Lower lobe of right lung (tissue), 2 donors: ENCODE data around the gene MYRF. TPM values are rescaled to one million over a fixed set of nuclear protein-coding genes. Genes with fewer than 3 reads are reported as not detected.

Experiments used
- ATAC-seq, 2 donors: fragments of 200-7000 bp; cut with Tn5 transposase; one replicate each; pipeline ENCODE4 v1.9.1; 2020 to 2022; ENCODE audit warnings: mild to moderate bottlenecking in 2 of 2, moderate library complexity in 2 of 2
- DNase-seq: peaks from one replicate; pipeline ENCODE4 v3.0.0-alpha.2; 2020
- H3K27ac ChIP-seq: fragments of 200-600 bp; one replicate; pipeline ENCODE4 v1.8.0; 2022
- H3K27me3 ChIP-seq: fragments of 200-600 bp; one replicate; pipeline ENCODE4 v1.8.0; 2022; ENCODE audit warnings: low read depth
- H3K36me3 ChIP-seq: fragments of 200-600 bp; one replicate; pipeline ENCODE4 v1.8.0; 2022; ENCODE audit warnings: mild to moderate bottlenecking
- H3K4me1 ChIP-seq: fragments of 200-600 bp; one replicate; pipeline ENCODE4 v1.8.0; 2022
- H3K4me3 ChIP-seq: fragments of 200-600 bp; one replicate; pipeline ENCODE4 v1.8.0; 2022; ENCODE audit warnings: mild to moderate bottlenecking
- H3K9me3 ChIP-seq: fragments of 200-600 bp; one replicate; pipeline ENCODE4 v1.8.0; 2022
- intact Hi-C: fragments of 100-400 bp; cut with DNase I; formaldehyde crosslinking; loops from one replicate; pipeline ENCODE4 v1.11.0; 2022
- total RNA-seq: library from RNA; stranded (reverse); fragmentation: NEBNext Ultra II Directional; extraction: Animal tissue kit (Norgen Biotek cat#: 25700); gene quantifications from one replicate; pipeline ENCODE4 v1.2.1, GENCODE V29; 2021
- TF ChIP-seq, protein P1 (sequence below): fragments of 200-600 bp; IDR thresholded peaks from one replicate; pipeline ENCODE4 v1.8.0; 2022; ENCODE audit warnings: antibody characterized with exemption, mild to moderate bottlenecking
- donor health status: DM: no; HTN: yes; CAD: no; lungs with severe emphysema.

Gene MYRF
- total RNA-seq, 1 donor from 2014 or later: 37.9 TPM

DNA sequence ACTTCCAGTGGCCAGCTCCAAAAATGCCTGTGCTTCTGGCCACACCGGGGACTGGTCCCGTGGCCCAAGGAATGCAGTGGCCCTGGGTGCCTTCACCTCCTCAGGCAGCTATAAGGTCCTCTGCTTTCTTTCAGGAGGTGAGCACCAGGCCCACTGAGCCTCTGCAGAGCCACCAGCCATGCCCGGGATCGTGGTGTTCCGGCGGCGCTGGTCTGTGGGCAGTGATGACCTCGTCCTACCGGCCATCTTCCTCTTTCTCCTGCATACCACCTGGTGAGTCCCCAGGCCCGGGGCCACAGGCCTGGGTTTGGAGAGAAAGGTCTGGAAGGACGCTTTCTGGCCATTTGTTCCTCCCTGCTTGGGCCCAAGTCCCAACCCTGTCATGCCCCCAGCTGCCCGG lies 32.5 kb upstream of the MYRF start:
- ATAC-seq: no peak
- intact Hi-C loops: no loop called here

DNA sequence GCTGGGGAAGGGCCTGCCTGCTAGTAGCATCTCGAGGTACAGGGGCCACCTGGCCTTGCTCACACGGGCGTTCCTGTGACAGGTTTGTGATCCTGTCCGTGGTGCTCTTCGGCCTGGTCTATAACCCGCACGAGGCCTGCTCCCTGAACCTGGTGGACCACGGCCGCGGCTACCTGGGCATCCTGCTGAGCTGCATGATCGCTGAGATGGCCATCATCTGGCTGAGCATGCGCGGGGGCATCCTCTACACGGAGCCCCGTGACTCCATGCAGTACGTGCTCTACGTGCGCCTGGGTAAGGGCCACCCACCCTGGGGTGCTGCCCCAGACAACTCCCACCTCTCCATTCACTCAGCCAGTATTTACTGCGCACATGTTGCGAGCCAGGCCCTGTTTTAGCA lies 31.8 kb upstream of the MYRF start:
- no peaks in the 10 kb centered on the region for H3K9me3 ChIP-seq
- H3K4me1 ChIP-seq: peaks cover 25% of the 10 kb centered on the region
- intact Hi-C loops: no loop called here
- H3K27me3 ChIP-seq: no peaks in the 10 kb centered on the region
- DNase-seq (no peak), ATAC-seq (no peak)
- H3K4me3 ChIP-seq: no peak overlapping the region
- TF ChIP-seq, protein P1, sequence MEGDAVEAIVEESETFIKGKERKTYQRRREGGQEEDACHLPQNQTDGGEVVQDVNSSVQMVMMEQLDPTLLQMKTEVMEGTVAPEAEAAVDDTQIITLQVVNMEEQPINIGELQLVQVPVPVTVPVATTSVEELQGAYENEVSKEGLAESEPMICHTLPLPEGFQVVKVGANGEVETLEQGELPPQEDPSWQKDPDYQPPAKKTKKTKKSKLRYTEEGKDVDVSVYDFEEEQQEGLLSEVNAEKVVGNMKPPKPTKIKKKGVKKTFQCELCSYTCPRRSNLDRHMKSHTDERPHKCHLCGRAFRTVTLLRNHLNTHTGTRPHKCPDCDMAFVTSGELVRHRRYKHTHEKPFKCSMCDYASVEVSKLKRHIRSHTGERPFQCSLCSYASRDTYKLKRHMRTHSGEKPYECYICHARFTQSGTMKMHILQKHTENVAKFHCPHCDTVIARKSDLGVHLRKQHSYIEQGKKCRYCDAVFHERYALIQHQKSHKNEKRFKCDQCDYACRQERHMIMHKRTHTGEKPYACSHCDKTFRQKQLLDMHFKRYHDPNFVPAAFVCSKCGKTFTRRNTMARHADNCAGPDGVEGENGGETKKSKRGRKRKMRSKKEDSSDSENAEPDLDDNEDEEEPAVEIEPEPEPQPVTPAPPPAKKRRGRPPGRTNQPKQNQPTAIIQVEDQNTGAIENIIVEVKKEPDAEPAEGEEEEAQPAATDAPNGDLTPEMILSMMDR: no peak
- no peak overlapping the region for H3K27ac ChIP-seq
- H3K36me3 ChIP-seq: no peaks in the 10 kb centered on the region

More for the DNA sequence above, 32.5 kb upstream of the MYRF start:
- Histone ChIP-seq H3K27ac (no peak overlapping the region), H3K4me3 (no peak overlapping the region), H3K36me3 (no peaks in the 10 kb centered on the region), H3K27me3 (no peaks in the 10 kb centered on the region), H3K4me1 (peaks cover 30% of the 10 kb centered on the region), H3K9me3 (no peaks in the 10 kb centered on the region)
- no peak for DNase-seq
- TF ChIP-seq, protein P1: no peak

DNA sequence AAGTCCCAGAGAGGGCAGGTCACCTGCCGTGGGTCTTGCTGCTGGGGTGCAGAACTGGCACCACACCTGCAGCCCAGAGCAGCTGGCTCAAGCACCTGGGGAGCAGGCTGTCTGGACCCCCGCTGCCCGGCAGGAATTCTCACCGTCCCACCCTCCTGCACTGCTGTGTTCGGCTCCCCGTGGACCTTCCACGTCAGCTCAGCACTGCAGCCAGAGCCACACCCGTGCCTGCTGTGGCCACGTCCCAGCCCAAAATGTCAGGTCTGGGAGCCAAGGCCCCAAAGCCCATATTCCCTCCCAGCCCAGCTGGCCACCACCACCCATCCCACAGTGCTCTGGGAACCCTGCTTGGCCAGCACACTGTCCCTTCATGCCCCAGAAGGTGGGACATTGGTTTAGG lies 28.0 kb upstream of the MYRF start:
- Histone ChIP-seq H3K27ac (no peak overlapping the region), H3K27me3 (no peaks in the 10 kb centered on the region), H3K4me3 (no peak overlapping the region), H3K9me3 (no peaks in the 10 kb centered on the region), H3K36me3 (no peaks in the 10 kb centered on the region), H3K4me1 (peaks cover 6% of the 10 kb centered on the region)
- TF ChIP-seq, protein P1: no peak
- intact Hi-C loops: no loop called here
- ATAC-seq (no peak), DNase-seq (no peak)

DNA sequence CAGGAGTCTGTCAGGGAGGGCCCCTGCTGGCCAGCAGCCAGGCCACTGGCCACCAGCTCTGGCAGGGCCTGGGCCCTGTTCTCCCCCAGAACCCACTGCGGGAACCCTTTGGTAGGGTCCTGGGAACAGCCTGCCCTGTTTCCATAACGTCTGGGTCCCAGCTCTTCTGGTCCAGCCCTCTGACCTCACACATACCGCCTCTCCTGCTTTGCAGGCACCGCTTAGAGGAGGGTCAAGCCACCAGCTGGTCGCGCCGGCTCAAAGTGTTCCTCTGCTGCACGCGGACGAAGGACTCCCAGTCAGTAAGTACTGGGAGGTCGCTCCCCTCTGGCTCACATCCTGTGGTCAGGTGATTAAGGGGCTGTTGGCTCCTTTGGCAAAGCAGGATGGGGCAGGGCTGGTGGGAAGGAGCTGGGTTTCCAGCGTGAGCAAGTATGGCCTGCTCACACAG lies 26.6 kb upstream of the MYRF start:
- H3K9me3 ChIP-seq: no peaks in the 10 kb centered on the region
- DNase-seq (no peak), ATAC-seq (no peak)
- no peaks in the 10 kb centered on the region for H3K36me3 ChIP-seq
- TF ChIP-seq, protein P1: no peak
- intact Hi-C loops: no loop called here
- H3K27ac ChIP-seq: no peak overlapping the region
- no peaks in the 10 kb centered on the region for H3K27me3 ChIP-seq
- H3K4me3 ChIP-seq: no peak overlapping the region
- H3K4me1 ChIP-seq: peaks cover 6% of the 10 kb centered on the region

DNA sequence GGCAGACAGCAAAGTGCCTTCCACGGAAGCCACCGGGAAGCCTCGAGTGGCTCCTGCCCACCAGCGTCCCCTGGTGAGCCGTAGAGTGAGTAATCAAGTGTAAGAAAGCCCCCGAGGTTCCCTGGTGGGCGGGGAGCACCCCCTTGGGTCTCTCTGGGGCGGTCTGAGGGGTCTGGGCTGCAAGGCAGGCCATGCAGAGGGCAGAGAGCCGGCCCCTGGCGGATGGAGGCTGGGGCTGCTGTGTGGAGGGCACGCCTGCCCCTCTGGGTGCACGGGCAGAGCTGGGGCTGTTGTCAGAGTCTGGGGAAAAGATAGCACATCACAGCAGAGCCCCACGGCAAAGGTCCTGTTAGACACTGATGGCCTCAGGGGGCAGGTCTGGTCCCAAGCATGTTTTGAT lies 25.7 kb upstream of the MYRF start:
- peaks cover 8% of the 10 kb centered on the region for H3K4me1 ChIP-seq
- intact Hi-C loops: no loop called here
- H3K9me3 ChIP-seq: no peaks in the 10 kb centered on the region
- H3K36me3 ChIP-seq: no peaks in the 10 kb centered on the region
- H3K27me3 ChIP-seq: no peaks in the 10 kb centered on the region
- ATAC-seq (no peak), DNase-seq (no peak)
- no peak overlapping the region for H3K4me3 ChIP-seq
- peak overlapping the region; percentile 18 for H3K27ac ChIP-seq
- TF ChIP-seq, protein P1: no peak

DNA sequence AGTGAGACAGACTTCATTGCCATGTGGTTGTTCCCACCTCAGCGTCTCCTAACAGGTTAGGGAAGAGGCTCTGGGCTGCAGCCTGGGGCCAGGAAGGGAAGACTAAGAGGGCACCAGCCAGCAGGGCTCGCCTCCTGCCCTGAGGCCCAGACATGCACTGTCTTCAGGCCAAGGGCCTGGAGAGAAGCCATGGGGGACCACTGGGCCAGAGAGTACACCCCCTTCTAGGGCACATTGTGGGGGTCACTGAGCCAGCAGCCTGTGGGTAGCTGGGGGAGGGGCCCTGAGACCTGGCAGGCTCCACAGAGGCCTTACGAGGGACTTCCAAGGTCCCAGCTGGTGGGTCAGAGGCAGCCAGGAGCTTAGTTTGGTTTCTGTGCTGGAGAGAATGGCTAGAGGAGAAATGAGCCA lies 25.0 kb upstream of the MYRF start:
- no peaks in the 10 kb centered on the region for H3K36me3 ChIP-seq
- no peak for ATAC-seq
- H3K9me3 ChIP-seq: no peaks in the 10 kb centered on the region
- intact Hi-C loops: no loop called here
- DNase-seq: no peak
- no peaks in the 10 kb centered on the region for H3K27me3 ChIP-seq
- TF ChIP-seq, protein P1: no peak
- H3K4me1 ChIP-seq: peaks cover 14% of the 10 kb centered on the region
- no peak overlapping the region for H3K4me3 ChIP-seq
- H3K27ac ChIP-seq: peak overlapping the region; percentile 6
